Endometrial microvascular endothelial cells (primary cell): ENCODE measurements around the gene MTRR. TPM values are rescaled to one million over a fixed set of nuclear protein-coding genes. Genes with fewer than 3 reads are reported as not detected.

Source experiments
- in situ Hi-C: cut with HindIII; loops from 2 replicates; pipeline ENCODE4 v1.10.0; 2017; ENCODE audit warnings: low sequenced_read_pairs, low pct_unique_long_range_greater_than_20kb; ENCODE audit errors: inconsistent ontology term
- total RNA-seq: library from RNA; depleted of rRNA; stranded (reverse); fragments of >200 nt; gene quantifications from one replicate; pipeline ENCODE4 v1.2.3, GENCODE V29; 2015; ENCODE audit errors: inconsistent ontology term

Gene MTRR
- total RNA-seq, 1 donor from 2014 or later = 26.9 TPM

GRCh38 chr5:7852988-7853387, 16.0 kb upstream of the MTRR start:
- in situ Hi-C loops = no loop called here

DNA sequence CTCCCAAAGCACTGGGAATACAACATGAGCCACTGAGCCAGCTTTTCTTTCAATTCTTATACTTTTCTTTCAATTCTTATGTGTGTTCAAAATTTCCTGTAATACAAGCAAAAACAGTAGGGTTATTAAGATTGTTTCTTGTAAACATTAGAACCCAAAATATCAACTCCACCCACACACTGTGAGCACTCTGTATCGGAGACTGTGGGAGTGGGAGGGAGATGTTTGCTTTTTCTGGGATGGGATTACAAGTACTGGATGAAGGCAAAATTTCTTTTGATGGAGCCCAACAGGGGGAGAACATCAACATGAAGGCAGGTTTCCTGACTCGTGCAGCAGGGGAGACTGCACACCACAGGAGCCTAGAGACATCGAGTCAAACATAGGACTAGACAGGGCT, 13.3 kb upstream of the MTRR start:
- in situ Hi-C loops = no loop called here

GRCh38 chr5:7856855-7857254, 12.1 kb upstream of the MTRR start:
- in situ Hi-C loops = no loop called here

GRCh38 chr5:7857361-7857760, 11.6 kb upstream of the MTRR start:
- in situ Hi-C loops = no loop called here

DNA sequence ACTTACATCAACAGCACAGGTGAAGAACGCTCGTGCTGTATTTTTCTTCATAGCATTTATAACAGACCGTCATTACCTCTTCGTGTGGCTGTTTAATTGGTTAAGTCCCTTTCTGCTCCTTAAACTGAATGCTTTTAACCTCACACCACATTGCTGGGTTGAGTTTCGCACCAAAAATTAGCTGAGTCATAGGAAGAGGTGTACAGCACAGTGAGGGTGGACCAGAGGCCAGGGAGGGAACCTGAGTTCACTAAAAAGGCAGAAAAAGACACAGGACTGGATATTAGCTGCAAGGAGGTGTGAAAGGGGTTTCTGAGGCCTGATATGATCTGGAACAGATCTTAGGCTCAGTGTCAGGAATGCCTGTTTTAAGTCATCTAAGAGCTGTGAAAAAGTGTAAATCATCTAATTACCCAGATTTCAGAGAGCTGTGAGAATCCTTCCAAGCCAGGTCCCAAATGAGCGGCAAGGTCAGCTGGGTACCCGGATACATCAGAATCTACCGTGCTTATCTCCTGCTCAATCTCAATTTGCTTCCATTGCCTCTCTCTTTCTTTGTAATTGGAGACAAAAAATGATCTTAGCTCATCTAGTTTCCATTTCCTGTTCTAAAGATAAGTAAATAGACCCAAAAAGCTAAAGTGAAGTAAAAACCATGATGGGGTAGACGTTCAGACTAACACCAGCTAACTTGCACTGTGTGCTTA, 10.9 kb upstream of the MTRR start:
- in situ Hi-C loops = no loop called here

- in situ Hi-C loops = no loop called here
Observed at GRCh38 chr5:7866196-7866595, 2.8 kb upstream of the MTRR start.

DNA sequence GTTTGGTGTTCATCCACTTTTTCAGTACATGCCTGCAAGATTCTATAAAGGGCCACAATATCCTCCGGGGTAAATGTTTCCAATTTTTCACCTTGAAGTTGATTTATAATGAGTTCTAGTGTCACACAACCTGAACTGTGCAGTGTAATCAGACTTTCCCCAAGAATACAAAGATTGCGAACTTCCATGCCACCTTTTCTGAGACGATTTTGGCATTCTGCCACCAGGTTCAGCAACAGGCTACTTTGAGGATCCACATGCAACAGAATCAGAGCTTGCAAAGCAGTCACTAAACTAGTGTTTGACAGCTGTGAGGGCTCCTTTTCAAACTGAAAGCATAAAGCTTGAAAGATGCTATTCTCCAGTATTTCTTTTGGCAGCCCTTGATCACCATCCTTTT, 1.7 kb upstream of the MTRR start:
- in situ Hi-C loops = no loop called here

DNA sequence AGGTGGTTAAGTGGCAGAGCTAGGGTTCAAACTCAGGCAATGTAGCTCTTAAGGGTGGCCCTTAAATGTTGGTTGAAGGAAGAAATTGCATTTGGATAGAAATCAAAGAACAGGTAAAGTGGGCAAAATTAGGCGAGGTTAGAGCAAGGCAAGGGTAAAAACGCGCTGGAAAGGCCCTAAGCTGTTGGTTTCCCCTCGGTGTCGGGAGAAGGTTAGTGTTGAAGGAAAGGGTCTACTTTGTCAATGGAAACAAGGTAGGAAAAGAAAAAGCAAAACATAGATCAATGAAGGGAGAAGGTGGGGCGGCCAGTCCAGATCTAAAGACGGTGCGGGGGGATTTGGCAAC, 548 bp upstream of the MTRR start:
- in situ Hi-C loops = no loop called here

GRCh38 chr5:7869474-7870136, 657 bp downstream of the MTRR start:
- in situ Hi-C loops = no loop called here

GRCh38 chr5:7871653-7872052, 2.7 kb downstream of the MTRR start:
- in situ Hi-C loops = no loop called here

GRCh38 chr5:7872517-7873130, 3.7 kb downstream of the MTRR start:
- in situ Hi-C loops = no loop called here

DNA sequence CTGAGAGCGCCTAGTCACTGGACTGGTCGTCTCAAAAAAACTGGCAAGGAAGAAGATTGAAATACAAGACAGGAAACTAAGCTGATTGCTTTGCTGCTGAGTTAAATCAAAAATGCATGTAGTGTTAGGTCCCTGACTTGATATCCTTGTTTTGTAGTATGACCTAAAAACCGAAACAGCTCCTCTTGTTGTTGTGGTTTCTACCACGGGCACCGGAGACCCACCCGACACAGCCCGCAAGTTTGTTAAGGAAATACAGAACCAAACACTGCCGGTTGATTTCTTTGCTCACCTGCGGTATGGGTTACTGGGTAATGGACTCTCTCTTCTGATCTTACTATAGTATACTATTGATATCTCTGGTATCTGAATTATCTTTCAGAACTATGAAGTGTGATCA, 4.3 kb downstream of the MTRR start:
- in situ Hi-C loops = no loop called here

- in situ Hi-C loops = no loop called here
Observed at GRCh38 chr5:7874639-7875038, 5.7 kb downstream of the MTRR start.

GRCh38 chr5:7875151-7875550, 6.2 kb downstream of the MTRR start:
- in situ Hi-C loops = no loop called here

- in situ Hi-C loops = no loop called here
Observed at GRCh38 chr5:7876867-7877266, 7.9 kb downstream of the MTRR start.

DNA sequence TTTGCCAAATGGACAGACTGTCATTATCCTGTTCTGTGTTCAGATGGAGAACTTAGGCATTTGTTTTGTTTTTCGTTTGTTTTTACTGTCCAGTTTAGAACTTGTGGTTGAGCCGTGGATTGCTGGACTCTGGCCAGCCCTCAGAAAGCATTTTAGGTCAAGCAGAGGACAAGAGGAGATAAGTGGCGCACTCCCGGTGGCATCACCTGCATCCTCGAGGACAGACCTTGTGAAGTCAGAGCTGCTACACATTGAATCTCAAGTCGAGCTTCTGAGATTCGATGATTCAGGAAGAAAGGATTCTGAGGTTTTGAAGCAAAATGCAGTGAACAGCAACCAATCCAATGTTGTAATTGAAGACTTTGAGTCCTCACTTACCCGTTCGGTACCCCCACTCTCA, 8.9 kb downstream of the MTRR start:
- in situ Hi-C loops = no loop called here

DNA sequence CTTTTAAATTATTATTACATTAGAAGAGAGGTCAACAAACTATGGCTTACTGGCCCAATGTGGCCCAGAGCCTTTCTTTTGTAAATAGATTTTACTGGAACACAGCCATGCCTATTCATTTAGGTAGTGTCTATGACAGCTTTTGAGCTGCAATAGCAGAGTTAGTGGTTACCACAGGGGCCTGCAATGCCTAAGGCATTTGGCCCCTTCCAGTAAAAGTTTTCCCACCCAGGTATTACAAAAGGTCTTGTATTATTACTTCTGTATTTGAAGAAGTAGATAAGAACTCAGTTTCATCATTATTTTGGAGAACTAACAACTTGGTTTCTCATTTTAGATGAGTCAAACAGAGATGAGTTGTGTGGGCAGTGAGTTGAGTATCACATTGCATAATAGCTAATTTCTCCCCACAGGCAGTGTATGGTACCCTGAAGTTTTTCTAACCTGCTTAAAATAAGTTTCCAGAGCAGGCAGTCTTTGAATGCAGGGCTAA, 9.5 kb downstream of the MTRR start:
- in situ Hi-C loops = no loop called here

DNA sequence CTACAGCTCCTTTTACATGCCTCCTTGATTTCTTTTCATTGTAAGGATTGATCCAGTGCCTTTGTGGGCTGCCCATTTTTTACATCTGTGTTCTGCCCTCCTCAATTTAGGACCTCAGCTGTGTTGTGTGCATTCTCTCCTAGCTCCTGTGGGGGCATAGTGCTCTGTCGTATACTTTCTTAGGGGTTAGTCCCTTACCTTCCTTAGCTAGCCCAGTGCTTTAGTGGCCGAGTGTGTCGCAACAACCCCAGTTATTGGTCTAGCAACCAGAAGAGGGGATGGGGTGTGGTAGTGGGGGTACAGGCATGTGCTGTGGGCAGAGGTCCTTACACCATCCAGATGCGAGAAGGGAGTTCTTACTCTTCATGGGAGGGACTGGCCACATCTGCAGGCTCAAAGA, 12.1 kb downstream of the MTRR start:
- in situ Hi-C loops = no loop called here

GRCh38 chr5:7881816-7882215, 12.9 kb downstream of the MTRR start:
- in situ Hi-C loops = no loop called here

GRCh38 chr5:7882926-7883325, 14.0 kb downstream of the MTRR start:
- in situ Hi-C loops = no loop called here
